Lower leg skin (tissue), 4 donors: ENCODE measurements around the gene ABCA3. TPM values are rescaled to one million over a fixed set of nuclear protein-coding genes. Genes with fewer than 3 reads are reported as not detected.
A peak's percentile ranks its signal among the peaks of the same experiment; 100 is the strongest.

ENCODE experiments used
- DNase-seq, 2 donors: peaks; one replicate each; pipeline ENCODE4 v3.0.0-alpha.2; 2019; ENCODE audit warnings: low spot score in 2 of 2
- H3K4me3 ChIP-seq: fragments of 200-600 bp; sonication (generic); 2 replicates; pipeline ENCODE4 v1.5.1; 2017; ENCODE audit warnings: mild to moderate bottlenecking, low read depth; ENCODE audit not compliant: poor library complexity, severe bottlenecking
- POLR2A ChIP-seq, 2 donors: fragments of 450-650 bp; IDR thresholded peaks; one replicate each; pipeline ENCODE4 v1.6.1; 2016 to 2017; ENCODE audit warnings: antibody characterized with exemption in 2 of 2, mild to moderate bottlenecking in 1 of 2, moderate library complexity in 1 of 2
- WGBS, 2 donors: methylation state at CpG; one replicate each; pipeline ENCODE4 v1.1.5; 2018; 5-methylcytosine and 5-hydroxymethylcytosine counted together
- intact Hi-C: fragments of 100-400 bp; cut with DNase I; formaldehyde crosslinking; loops from one replicate; pipeline ENCODE4 v1.15.0; 2023; ENCODE audit warnings: low total_unique reads
- total RNA-seq, 4 donors: library from RNA; depleted of rRNA; stranded (reverse); fragments of >200 nt; gene quantifications; one replicate each; pipeline ENCODE4 v1.1.0, GENCODE V29; 2016
- TF ChIP-seq, protein P1 (sequence below), 3 donors: fragments of 450-650 bp; IDR thresholded peaks; one replicate each; pipeline ENCODE4 v1.5.1; 2016; ENCODE audit warnings: antibody characterized with exemption in 3 of 3, mild to moderate bottlenecking in 3 of 3, moderate library complexity in 2 of 3

Gene ABCA3
- total RNA-seq, 4 donors from 2014 or later = 5.4 to 10.3 (median 9.5) TPM

DNA sequence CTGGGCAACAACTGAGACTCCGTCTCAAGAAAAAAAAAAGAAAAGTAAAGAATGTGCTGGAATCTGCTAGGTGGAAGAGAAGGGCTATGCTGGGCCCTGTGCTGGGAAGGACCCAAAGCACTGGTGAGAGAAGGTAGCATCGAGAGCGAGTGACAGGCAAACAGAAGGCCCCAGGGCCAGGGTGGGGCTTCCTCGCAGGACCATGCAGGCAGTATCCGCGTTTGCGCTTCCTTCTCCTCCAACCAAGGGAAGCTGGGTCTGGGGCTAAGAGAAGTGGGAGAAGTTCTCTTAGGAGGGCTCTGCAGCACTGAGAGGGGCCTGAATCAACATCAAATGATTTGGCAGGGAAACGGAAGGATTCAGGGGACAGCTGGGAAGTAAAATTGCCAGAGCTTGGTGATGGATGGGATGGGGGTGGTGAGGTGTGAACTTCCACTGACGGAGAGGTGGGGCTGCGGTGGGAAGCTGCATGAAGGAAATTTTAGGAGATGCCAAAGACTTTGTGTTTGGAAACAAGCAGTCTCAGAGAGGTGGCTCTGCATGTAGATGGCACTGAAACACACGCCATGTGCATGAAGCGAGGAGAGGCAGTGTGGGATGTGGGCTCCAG is 83.9 kb downstream of the ABCA3 start:
- H3K4me3 ChIP-seq = no peak overlapping the region
- WGBS, 2 donors = 73 to 80% methylated on average over 12 of the region's 12 CpGs
- intact Hi-C loops = no loop called here
- no peak for DNase-seq
- TF ChIP-seq POLR2A (IDR thresholded peaks at IDR 0.05) = no peak
- TF ChIP-seq, protein P1, sequence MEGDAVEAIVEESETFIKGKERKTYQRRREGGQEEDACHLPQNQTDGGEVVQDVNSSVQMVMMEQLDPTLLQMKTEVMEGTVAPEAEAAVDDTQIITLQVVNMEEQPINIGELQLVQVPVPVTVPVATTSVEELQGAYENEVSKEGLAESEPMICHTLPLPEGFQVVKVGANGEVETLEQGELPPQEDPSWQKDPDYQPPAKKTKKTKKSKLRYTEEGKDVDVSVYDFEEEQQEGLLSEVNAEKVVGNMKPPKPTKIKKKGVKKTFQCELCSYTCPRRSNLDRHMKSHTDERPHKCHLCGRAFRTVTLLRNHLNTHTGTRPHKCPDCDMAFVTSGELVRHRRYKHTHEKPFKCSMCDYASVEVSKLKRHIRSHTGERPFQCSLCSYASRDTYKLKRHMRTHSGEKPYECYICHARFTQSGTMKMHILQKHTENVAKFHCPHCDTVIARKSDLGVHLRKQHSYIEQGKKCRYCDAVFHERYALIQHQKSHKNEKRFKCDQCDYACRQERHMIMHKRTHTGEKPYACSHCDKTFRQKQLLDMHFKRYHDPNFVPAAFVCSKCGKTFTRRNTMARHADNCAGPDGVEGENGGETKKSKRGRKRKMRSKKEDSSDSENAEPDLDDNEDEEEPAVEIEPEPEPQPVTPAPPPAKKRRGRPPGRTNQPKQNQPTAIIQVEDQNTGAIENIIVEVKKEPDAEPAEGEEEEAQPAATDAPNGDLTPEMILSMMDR (IDR thresholded peaks at IDR 0.05) = no peak

DNA sequence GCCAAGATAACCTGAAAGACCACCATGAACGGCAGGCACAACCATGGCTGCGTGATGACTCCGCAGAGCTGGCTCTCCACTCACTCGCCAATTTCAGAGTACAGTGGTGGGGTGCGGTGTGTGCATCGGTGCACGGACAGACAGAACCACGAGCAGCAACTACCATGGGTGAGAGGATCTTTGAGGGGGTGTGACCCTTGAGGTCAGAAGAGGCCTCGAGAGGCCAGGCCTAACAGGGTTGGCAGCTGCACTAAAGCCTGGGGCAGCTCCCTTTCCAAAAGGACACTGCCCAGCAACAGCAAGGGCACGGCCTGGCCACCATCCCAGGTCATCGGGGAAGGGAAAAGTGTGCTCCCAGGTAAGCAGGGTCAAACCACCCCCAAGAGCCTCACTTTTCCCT is 87.2 kb downstream of the ABCA3 start:
- DNase-seq = no peak
- no peak overlapping the region for H3K4me3 ChIP-seq
- 83% methylated on average over 11 of the region's 11 CpGs for WGBS, 2 donors
- no peak for TF ChIP-seq POLR2A (IDR thresholded peaks at IDR 0.05)
- TF ChIP-seq, protein P1 (IDR thresholded peaks at IDR 0.05) = no peak
- intact Hi-C loops = no loop called here

DNA sequence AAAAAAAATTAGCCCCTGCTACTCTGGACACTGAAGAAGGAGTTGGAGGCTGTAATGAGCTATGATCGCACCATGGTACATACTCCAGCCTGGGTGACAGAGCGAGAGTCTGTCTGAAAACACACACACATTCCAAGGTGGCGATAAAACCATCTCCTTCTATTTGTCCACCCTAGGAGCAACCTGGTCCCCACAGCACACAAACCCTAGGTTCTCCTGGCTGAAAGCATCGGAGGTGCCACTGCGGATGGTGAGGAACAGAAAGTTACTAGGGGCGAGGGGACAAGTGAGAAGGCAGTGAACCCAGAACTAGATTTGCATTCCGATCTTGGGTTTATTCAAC is 87.8 kb downstream of the ABCA3 start:
- DNase-seq = no peak
- H3K4me3 ChIP-seq = no peak overlapping the region
- WGBS, 2 donors = 95 to 98% methylated on average over 7 of the region's 7 CpGs
- intact Hi-C loops = no loop called here
- TF ChIP-seq, protein P1 (IDR thresholded peaks at IDR 0.05) = no peak
- TF ChIP-seq POLR2A (IDR thresholded peaks at IDR 0.05) = no peak

DNA sequence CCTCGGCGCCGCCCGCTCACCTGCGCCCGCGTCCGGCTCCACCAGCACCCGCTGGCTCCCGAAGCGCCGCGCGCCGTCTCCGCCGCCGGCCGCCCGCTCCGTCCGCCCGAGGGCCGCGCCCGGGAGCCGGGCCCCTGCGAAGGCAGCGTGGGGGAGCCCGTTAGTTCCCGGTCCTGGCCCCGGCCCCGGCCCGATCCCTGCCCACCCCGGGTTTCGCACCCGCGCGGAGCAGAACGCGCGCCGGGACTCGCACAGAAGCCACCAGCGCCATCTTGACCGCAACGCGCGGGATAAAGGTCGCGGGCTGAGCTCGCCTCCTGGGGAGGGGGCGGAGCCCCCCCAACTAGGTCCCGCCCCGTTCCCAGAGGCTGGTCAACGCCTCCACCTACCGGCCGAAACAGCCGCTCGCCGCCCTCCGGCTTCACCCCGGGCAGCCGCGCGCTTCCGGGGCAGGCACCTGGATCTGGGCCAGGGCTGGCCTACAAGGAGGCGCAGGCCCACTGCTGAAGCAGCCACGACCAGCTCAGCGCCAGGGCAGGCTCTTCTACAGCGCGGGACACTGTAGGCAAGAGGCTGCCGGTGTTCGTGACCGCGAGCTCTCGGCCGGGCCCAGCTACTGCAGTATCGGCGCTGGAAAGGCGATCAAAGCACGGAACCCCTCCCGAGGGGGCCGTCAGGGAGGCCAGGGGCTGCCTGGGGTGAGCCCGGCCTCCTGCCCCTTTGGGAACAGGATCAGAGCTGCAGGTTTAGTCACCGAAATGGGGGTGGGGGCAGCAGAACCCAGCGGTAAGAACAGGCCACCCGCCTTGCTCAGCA is 89.0 kb downstream of the ABCA3 start, which contains the start of gene ECI1:
Gene ECI1 (minus strand): TSS at position 292 of the 816 bp plus-strand sequence. CDS start 21 bp downstream, at position 271.
- 4 to 10% methylated on average over 18 to 32 of the region's 88 CpGs for WGBS, 2 donors
- peak within 1 kb of the TSS; percentile 63 for H3K4me3 ChIP-seq
- peak; percentile 90 to 98 for DNase-seq
- intact Hi-C loops = no loop called here
- TF ChIP-seq, protein P1 (IDR thresholded peaks at IDR 0.05) = peak in 1 of 3 donors; percentile 51
- no peak for TF ChIP-seq POLR2A (IDR thresholded peaks at IDR 0.05)

DNA sequence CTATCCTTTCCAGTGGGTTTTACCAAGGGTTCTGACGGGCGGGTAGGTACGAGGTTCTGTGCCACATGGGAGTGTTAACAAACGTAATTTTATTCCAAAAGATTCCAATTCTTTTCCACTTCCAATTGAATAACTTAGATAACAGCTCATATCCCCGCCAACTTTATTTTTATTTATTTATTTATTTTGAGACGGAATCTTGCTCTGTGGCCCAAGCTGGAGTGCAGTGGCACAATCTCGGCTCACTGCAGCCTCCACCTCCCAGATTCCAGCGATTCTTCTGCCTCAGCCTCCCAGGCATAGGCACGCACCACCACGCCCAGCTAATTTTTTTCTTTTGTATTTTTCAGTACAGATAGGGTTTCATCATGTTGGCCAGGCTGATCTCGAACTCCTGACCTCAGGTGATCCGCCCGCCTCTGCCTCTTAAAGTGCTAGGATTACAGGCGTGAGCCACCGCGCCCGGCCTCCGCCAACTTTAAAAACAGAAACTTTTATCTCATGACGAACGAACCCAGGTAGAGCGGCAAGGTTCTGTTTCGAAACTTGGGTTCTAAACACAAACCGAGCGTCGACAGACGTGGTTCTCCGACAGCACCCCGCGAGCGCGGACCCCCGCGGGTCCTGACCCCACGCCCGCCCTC is 89.8 kb downstream of the ABCA3 start:
- H3K4me3 ChIP-seq = peak overlapping the region; percentile 63
- TF ChIP-seq, protein P1 (IDR thresholded peaks at IDR 0.05) = no peak
- TF ChIP-seq POLR2A (IDR thresholded peaks at IDR 0.05) = no peak
- 4 to 5% methylated on average over 35 of the region's 35 CpGs for WGBS, 2 donors
- DNase-seq = no peak
- intact Hi-C loops = no loop called here
